ENCODE measurements around the gene R3HCC1L.

R3HCC1L gene

DNA sequence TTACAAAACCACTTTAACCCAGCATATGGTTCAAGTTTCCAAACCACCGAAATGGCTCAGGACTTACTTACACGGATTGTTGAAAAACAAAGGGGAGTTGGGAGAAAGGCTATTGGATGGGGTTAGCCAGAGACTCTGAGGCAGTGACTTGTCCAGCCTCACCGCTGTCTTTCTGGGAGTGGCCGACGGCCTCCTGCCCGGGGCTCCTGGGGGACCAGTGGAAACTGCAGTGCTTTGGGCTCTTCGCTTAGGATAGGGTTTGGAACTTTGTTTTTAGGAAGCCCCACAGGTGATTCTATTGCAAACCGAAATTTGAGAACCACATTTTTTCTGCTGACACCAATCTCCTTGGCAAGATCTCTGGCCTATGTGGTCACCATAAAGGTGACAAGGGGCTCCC is 38.1 kb upstream of the R3HCC1L start:
- DNase-seq (ENCODE audit: low spot score): no peak
- H3K27ac ChIP-seq: no peak overlapping the region
- TF ChIP-seq, protein P1, sequence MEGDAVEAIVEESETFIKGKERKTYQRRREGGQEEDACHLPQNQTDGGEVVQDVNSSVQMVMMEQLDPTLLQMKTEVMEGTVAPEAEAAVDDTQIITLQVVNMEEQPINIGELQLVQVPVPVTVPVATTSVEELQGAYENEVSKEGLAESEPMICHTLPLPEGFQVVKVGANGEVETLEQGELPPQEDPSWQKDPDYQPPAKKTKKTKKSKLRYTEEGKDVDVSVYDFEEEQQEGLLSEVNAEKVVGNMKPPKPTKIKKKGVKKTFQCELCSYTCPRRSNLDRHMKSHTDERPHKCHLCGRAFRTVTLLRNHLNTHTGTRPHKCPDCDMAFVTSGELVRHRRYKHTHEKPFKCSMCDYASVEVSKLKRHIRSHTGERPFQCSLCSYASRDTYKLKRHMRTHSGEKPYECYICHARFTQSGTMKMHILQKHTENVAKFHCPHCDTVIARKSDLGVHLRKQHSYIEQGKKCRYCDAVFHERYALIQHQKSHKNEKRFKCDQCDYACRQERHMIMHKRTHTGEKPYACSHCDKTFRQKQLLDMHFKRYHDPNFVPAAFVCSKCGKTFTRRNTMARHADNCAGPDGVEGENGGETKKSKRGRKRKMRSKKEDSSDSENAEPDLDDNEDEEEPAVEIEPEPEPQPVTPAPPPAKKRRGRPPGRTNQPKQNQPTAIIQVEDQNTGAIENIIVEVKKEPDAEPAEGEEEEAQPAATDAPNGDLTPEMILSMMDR (conservative IDR thresholded peaks at IDR 0.05; ENCODE audit: low read depth): no peak
- POLR2A ChIA-PET (ENCODE audit: low non-redundant PET): no interaction called here
- CTCF ChIA-PET: interaction anchor here (0.8 kb wide), 2 partner anchors 38 to 111 kb away, joined by 3 read pairs; partner anchors contain the start of gene R3HCC1L

DNA sequence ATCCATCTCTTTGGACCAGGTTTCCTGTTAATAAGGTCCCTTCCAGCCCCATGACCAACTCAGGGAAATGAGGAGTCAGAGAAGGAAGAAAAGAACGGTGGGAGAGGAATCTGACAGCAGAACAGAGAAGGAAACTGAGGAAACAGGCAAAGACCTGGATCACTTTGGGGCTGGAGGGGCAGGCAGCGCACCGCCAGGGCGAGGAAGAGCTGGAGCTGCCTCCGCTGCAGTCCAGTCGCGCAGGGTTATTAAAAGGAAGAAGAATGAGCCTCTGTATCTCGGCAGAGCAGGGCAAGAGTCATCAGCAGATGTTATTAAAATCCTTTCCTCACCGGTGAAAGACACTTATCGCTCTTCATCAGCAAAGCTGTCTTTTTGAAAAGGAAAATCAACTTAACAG is 37.7 kb upstream of the R3HCC1L start:
- no peak for DNase-seq (ENCODE audit: low spot score)
- ChIA-PET POLR2A (ENCODE audit: low non-redundant PET) (no interaction called here), CTCF (interaction anchor here (0.8 kb wide), 1 partner anchor 38 kb away, joined by 3 read pairs; the partner anchor contains the start of gene R3HCC1L)
- TF ChIP-seq, protein P1 (conservative IDR thresholded peaks at IDR 0.05; ENCODE audit: low read depth): no peak
- H3K27ac ChIP-seq: no peak overlapping the region

DNA sequence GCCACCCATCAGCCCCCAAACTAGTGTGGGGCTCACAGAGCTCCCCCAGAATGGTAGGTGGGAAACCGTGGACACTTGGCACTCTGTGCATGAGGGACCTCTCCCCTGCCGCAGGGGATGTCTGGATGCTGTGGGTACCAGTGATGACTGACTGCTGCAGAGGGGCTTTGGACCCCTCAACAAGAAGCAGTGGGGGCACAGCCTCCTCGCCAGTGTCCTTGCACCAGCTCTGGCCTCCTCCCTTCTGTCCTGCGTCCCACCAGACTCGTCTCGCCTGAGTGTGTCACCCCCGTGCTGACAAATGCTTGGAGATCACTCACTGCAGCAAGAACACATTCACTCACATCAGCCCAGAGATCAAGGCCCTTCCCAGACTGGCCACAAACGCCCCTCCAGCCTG is 37.3 kb upstream of the R3HCC1L start:
- TF ChIP-seq, protein P1 (conservative IDR thresholded peaks at IDR 0.05; ENCODE audit: low read depth): no peak
- no peak for DNase-seq (ENCODE audit: low spot score)
- ChIA-PET POLR2A (ENCODE audit: low non-redundant PET) (no interaction called here), CTCF (interaction anchor here (0.7 kb wide), 1 partner anchor 144 kb away, joined by 3 read pairs; no protein-coding TSS in a partner anchor)
- no peak overlapping the region for H3K27ac ChIP-seq

DNA sequence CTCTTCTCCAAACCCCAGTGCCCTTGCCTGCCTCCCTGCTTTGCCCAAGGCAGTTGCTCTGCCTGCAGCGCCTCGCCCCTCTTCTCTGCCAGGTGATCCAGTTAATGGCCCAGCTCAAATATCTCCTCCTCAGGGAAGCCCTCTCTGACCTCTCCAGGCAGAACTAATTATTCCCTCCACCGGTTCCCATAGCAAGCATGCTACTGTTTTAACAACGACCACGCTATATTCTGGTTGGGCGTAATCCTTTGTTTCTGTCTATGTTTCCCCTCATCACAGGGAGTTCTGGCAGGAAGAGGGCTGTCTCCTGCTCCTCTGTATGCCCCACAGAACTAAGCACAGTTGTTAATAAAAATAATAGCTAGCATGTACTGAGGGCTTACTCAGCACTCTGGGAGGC is 36.8 kb upstream of the R3HCC1L start:
- ChIA-PET POLR2A (ENCODE audit: low non-redundant PET) (no interaction called here), CTCF (interaction anchor here (0.7 kb wide), 1 partner anchor 144 kb away, joined by 3 read pairs; no protein-coding TSS in a partner anchor)
- H3K27ac ChIP-seq: no peak overlapping the region
- DNase-seq (ENCODE audit: low spot score): no peak
- TF ChIP-seq, protein P1 (conservative IDR thresholded peaks at IDR 0.05; ENCODE audit: low read depth): no peak

DNA sequence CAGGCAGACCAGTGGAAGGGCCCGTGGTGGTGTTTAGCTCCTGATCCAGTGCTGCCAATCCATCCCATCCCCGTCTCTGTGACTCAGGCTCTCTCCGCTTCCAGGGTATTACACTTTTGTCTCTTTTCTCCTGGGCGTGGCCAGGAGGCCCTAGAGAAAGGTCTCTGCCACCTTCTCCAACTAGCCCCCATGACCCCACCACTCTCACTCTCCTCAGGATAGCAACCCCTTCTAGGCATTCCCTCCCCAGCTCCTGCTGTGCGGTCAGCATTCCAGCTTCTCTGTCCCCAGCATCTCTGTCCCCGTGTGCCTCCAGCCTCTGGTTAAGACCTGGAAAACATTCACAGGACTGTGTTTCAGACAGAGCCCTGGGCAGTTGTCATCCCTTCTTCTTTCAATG is 36.2 kb upstream of the R3HCC1L start:
- TF ChIP-seq, protein P1 (conservative IDR thresholded peaks at IDR 0.05; ENCODE audit: low read depth): no peak
- H3K27ac ChIP-seq: no peak overlapping the region
- DNase-seq (ENCODE audit: low spot score): no peak
- ChIA-PET CTCF (no interaction called here), POLR2A (ENCODE audit: low non-redundant PET) (no interaction called here)

DNA sequence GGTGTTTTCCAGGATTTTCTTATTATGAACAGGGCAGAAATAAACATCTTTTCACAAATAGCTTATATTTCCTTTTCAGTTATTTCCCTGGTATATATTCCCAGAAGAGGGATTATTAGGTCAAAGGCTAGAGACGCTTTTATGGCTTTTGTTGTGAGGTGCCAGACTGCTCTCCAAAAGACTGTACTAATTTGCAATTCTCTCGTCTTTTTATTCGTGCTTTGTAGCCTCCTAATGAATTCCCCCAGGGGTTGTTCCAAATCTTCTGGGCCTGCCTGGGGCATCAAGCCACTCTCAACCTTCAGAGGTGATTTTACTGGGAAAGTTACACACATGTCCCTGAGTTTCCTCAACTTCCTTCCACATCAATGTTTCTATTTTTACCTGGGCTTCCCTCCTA is 34.0 kb upstream of the R3HCC1L start:
- ChIA-PET POLR2A (ENCODE audit: low non-redundant PET) (no interaction called here), CTCF (no interaction called here)
- TF ChIP-seq, protein P1 (conservative IDR thresholded peaks at IDR 0.05; ENCODE audit: low read depth): no peak
- DNase-seq (ENCODE audit: low spot score): no peak
- no peak overlapping the region for H3K27ac ChIP-seq
